Measurements from ENCODE around the gene SMIM44.
"Not testable (repeated sequence)": the region's sequence is repeated elsewhere in the genome, so short reads cannot be mapped to it uniquely, and the experiment has no call there.

SMIM44 gene

DNA sequence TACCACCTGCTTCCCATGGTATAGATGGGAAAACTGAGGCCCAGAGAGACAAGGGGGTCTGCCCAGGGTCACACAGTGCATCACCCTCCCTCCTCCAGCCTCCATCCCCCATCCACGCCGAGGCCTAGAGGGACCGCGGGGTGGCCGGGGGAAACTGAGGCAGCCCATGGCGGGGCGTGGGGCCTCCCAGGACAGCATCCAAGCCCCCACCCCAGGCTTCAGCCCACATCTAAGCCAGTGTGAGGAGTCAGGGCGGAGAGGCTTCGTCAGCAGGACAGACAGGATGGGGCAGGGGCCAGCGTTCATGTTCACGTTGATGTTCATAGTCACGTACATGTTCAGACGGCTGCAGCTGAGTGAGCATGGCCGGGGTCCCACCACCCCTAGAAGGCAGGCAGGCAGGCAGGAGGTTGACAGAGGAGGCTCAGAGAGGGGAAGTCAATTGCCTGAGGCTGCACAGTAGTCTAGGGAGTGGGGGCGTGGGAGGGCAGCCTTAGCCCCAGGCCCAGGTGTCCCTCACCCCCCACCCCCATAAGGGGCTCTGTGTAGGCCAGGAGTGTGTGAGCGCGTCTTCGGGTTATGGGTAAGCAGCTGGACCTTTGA is 26.2 kb downstream of the SMIM44 start:
- TF ChIP-seq, protein P1, sequence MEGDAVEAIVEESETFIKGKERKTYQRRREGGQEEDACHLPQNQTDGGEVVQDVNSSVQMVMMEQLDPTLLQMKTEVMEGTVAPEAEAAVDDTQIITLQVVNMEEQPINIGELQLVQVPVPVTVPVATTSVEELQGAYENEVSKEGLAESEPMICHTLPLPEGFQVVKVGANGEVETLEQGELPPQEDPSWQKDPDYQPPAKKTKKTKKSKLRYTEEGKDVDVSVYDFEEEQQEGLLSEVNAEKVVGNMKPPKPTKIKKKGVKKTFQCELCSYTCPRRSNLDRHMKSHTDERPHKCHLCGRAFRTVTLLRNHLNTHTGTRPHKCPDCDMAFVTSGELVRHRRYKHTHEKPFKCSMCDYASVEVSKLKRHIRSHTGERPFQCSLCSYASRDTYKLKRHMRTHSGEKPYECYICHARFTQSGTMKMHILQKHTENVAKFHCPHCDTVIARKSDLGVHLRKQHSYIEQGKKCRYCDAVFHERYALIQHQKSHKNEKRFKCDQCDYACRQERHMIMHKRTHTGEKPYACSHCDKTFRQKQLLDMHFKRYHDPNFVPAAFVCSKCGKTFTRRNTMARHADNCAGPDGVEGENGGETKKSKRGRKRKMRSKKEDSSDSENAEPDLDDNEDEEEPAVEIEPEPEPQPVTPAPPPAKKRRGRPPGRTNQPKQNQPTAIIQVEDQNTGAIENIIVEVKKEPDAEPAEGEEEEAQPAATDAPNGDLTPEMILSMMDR (IDR thresholded peaks at IDR 0.05; ENCODE audit: control insufficient read depth, extremely low read depth, insufficient read depth): no peak
- no peak overlapping the region for H3K4me3 ChIP-seq (ENCODE audit: low read depth, low read length)

DNA sequence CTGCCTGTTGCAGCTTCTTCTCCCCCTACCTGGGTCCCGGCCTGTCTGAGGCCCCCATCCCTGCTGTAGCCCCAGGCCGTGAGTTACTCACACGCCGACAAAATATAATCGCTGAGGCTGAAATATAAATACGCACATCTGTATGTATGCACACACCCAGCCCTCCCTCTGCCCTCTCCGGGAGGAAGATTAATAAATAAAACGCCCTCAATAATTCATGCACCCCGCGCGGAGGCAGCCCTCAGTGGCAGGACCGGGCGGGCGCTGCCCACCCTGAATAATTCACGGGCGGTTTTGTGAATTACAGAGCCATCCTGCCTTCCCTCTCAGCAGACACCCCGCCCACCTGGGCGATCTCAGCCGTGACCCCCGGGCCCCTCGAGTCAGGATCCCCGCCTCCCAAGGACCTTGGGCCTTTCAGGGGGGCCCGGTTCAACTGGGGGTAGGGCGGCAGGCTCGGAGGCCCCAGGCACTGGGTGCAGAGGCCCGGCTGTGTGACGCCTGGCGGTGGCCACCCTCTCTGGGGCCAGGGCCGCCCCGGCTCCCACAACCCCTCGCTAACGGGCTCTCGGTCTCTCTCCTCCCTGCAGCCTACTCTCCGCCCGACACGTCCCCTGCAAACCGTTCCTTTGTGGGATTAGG is 27.2 kb downstream of the SMIM44 start:
- no peak for DNase-seq (ENCODE audit: low read depth)
- H3K4me3 ChIP-seq (ENCODE audit: low read depth, low read length): no peak overlapping the region
- TF ChIP-seq, protein P1 (IDR thresholded peaks at IDR 0.05; ENCODE audit: control insufficient read depth, extremely low read depth, insufficient read depth): no peak

More for the DNA sequence above, 26.2 kb downstream of the SMIM44 start:
- DNase-seq (ENCODE audit: low read depth): no peak

DNA sequence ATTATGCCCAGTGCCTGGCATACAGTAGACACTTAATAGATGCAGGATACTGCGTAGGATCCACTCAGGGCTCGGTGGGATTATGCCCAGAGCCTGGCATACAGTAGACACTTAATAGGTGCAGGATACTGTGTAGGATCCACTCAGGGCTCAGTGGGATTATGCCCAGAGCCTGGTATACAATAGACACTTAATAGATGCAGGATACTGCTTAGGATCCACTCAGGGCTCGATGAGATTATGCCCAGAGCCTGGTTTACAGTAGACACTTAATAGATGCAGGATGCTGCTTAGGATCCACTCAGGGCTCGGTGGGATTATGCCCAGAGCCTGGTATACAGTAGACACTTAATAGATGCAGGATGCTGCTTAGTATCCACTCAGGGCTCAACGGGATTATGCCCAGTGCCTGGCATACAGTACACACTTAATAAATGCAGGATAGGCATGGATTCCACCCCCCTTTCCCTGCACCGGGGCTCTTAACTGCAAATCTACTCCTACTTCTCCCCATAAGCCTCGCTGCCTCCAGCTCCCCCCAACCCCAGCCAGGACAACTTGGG is 27.8 kb downstream of the SMIM44 start:
- DNase-seq (ENCODE audit: low read depth): no peak
- TF ChIP-seq, protein P1 (IDR thresholded peaks at IDR 0.05; ENCODE audit: control insufficient read depth, extremely low read depth, insufficient read depth): no peak
- H3K4me3 ChIP-seq (ENCODE audit: low read depth, low read length): no peak overlapping the region

DNA sequence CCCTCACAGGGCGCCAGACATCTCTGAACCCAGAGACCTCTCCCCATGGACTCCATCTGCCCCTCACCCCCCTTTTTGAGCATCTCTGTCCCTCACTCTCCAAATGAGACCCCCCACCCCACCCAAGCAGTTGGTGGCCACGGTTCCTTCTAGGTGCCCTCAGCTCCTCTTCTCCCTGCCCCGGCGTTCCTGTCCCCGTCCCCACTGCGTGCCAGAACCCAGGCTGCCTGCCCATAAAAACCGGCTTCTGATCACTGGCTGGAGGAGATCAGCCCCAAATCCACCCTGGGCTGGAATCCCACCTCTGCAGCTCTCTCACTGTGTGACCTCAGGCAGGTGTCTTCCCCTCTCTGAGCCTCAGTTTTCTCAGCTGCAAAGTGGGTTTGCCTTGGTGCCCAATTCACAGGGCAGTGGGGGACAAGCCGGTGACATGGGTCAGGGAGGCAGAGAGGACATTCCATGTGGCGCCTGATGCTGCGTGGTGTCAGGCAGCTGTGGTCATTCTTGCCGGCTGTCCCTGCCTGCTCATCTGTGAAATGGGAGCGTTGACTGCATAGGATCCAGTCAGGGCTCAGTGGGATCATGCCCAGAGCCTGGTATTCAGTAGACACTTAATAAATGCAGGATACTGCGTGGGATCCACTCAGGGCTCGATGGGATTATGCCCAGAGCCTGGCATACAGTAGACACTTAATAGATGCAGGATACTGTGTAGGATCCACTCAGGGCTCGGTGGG is 28.4 kb downstream of the SMIM44 start:
- no peak for DNase-seq (ENCODE audit: low read depth)
- TF ChIP-seq, protein P1 (IDR thresholded peaks at IDR 0.05; ENCODE audit: control insufficient read depth, extremely low read depth, insufficient read depth): no peak
- no peak overlapping the region for H3K4me3 ChIP-seq (ENCODE audit: low read depth, low read length)

DNA sequence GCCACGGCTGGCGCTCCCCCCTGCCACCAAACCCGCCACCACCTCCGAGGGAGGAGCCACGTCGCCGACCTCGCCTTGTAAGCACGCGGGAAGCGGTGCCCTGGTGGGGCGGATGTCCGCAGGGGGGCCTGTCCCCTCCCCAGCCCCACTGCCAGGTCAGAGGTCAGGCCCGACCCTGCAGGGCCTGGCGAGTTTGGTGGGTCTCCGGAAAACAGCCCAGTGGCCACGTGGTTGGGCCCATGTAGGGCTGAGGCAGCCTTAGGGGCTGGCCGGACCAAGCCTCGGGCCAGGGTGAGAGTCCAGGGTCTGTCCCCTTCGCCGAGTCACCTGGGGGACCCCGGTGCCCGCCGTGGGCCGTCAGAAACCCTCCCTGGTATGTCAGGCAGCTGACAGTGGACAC is 29.4 kb downstream of the SMIM44 start:
- no peak overlapping the region for H3K4me3 ChIP-seq (ENCODE audit: low read depth, low read length)
- no peak for DNase-seq (ENCODE audit: low read depth)
- TF ChIP-seq, protein P1 (IDR thresholded peaks at IDR 0.05; ENCODE audit: control insufficient read depth, extremely low read depth, insufficient read depth): no peak

DNA sequence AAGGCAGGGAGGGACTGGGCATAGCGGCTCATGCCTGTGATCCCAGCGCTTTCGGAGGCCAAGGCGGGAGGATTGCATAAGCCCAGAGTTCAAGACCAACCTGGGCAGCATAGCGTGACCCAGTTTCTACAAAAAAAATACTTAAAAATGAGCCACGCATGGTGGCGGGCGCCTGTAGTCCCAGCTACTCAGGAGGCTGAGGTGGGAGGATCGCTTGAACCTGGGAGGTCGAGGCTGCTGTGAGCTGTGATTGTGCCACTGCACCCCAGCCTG is 30.4 kb downstream of the SMIM44 start:
- not testable (repeated sequence) for H3K4me3 ChIP-seq (ENCODE audit: low read depth, low read length); DNase-seq (ENCODE audit: low read depth)

DNA sequence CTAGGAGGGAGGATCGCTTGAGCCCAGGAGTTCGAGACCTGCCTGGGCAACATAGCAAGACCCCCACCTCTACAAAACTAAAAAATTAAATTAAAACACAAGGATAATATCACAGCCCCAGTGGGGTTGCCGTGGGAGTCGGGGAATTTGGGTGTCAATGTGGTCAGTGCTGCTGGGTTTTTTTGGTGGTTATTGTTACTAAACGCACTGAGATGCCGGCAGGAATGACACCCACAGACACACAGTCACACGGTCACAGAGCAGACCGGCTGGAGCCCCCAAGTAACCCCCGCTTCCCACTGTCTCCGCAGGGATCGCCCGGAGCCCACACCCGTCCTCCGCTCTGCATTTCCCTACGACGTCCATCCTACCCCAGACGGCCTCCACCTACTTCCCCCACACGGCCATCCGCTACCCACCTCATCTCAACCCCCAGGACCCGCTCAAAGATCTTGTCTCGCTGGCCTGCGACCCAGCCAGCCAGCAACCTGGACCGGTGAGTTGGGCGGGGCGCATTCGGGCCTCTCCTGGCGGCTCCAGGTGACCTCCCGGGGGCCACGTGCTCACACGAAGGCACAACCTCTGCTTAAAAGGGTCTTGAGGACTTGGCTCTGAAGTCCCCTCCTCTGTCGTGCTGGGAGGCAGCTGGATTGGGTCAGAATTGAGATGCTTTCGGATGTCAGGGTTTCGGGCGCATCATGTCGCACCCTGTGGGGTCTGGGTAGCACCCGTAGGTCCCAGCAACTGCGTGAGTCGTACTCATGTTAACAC is 30.9 kb downstream of the SMIM44 start:
- no peak overlapping the region for H3K4me3 ChIP-seq (ENCODE audit: low read depth, low read length)
- no peak for DNase-seq (ENCODE audit: low read depth)
- TF ChIP-seq, protein P1 (IDR thresholded peaks at IDR 0.05; ENCODE audit: control insufficient read depth, extremely low read depth, insufficient read depth): no peak
